GM21515 (cell line): ENCODE results near the gene FOXF2.

ENCODE experiments used
- ATAC-seq: cut with Tn5 transposase; IDR thresholded peaks from one replicate; pipeline ENCODE4 v1.9.1; 2021; ENCODE audit not compliant: unreplicated experiment

FOXF2 gene

DNA sequence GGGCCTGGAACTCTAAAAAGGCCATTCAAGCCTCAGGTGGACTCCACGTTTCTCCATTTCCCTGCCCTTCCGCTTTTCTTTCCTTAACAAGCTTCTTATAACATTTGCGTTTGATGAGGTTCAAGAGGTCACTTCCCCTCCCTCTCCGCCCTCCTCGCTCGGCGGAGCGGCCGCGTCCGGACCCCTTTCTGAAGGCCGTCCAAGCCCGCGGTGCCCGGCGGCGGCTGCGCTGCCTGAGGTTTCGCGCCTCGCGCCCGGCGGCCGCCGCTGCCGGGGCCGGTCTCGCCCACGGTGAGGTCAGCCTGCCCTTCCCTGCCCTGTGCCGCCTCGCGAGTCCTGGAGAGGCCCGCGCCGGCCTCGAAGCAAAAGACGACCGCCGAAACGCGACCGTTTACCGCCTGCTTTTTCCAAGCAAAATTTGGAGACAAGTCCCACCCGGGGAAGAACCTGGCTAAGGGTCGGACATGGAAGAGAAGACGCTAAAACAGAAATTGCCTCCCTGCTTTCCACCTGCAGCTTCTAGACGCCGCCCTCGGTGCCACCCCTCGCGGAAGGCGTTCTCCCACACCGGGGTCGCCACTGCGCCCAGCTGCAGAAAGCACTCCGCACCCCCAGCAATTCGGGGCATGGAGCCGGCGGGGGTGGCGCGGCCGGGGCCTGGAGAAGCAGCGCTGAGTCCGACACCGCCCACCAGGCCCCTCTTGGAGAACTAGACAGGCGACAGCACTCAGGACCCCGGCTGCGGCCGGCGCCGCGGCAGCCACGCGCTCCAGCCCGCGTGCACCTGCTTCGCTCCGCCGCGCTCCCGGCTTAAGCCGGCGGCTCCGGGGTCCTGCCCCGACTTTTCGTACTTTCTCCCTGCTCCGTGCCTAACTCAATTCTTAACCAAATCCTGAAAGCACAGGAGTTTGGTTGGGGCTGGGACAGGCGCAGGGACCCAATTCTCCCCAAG is 11.0 kb upstream of the FOXF2 start:
- no peak for ATAC-seq

DNA sequence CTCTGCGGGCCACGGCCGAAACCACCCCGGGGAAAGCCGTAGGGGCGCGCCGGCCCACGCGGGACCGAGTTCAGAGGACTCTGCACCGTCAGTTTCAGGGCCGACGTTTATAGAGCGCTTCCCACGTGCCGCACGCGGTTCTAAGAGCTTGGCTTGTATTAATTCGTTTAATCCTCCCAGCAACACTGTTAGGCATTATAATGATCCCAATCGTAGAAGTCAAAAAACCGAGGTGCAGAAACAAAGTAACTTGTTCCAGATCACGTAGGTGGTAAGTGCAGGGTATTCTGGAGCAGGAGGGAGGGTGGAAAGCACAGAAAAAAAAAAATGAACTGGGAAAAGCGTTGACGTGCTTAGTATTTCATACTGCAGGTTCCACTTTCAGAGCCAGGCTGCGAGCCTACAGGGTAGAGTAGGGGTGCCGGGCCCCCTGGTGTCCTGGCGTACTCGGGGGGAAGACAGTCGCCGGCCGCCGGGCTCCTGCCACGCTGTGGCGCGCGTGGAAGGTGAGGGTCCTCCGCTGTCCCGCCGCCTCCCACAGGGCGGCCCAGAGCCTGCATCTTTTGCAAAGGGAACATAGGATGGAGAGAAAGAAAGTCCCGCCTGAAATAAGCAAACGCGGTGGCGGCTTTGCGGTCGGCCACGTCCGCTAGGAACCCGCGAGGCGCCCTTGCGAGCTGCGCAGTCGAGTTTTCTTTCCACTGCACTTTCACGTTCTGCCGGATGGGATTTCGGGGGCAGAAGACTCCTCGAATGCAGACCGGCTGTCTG is 10.2 kb upstream of the FOXF2 start:
- ATAC-seq: no peak

DNA sequence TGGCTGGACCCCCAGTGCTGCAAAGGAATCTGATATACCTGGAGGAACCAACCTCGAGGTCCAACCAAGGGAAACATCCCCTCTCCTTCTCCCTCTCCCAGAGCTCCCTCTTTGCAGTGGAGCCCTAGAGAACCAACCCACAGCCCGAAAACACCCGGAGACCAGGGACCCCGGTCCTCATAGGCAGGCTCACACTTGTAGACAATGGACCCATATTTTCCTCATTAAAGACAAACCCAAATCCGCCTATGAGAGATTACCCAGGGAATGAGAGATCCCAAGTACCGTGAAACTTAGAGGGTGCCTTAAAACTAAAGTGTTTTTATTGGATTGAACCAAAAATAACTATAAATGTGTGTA is 9.6 kb upstream of the FOXF2 start:
- ATAC-seq: no peak

GRCh38 chr6:1380625-1381427 is 8.6 kb upstream of the FOXF2 start:
- ATAC-seq: no peak

GRCh38 chr6:1381481-1382330 is 7.7 kb upstream of the FOXF2 start:
- no peak for ATAC-seq

DNA sequence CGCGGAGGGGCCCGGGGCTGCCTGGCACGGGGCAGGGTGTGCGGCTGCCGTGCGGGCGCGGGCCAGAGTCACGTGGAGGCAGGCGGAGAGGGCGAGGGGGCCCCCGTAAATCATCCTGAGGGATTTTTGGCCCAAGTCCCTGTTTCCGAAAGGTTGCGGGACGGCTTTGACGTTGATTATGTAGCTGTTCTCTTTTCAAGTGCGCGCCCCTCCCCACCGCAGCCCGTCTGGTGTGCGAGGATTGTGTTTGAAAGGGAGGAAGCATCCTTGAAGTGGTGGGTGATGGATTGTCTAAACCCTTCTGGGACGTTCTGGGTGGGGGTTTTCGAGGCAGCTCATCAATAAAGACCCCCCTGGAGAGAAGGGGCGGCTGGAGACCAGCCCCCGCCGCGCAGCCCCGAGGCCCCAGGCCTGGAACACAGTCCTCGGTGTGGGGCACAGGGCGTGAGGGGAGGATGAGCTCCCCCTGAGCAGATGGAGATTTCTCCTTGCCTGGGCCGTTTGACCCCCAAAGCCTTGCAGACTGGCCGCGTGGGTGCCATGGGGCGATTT is 7.0 kb upstream of the FOXF2 start:
- no peak for ATAC-seq

GRCh38 chr6:1382883-1383728 is 6.3 kb upstream of the FOXF2 start:
- no peak for ATAC-seq

GRCh38 chr6:1383729-1384548 is 5.4 kb upstream of the FOXF2 start:
- no peak for ATAC-seq

- no peak for ATAC-seq
These were observed 4.7 kb upstream of the FOXF2 start for GRCh38 chr6:1384549-1385128.

DNA sequence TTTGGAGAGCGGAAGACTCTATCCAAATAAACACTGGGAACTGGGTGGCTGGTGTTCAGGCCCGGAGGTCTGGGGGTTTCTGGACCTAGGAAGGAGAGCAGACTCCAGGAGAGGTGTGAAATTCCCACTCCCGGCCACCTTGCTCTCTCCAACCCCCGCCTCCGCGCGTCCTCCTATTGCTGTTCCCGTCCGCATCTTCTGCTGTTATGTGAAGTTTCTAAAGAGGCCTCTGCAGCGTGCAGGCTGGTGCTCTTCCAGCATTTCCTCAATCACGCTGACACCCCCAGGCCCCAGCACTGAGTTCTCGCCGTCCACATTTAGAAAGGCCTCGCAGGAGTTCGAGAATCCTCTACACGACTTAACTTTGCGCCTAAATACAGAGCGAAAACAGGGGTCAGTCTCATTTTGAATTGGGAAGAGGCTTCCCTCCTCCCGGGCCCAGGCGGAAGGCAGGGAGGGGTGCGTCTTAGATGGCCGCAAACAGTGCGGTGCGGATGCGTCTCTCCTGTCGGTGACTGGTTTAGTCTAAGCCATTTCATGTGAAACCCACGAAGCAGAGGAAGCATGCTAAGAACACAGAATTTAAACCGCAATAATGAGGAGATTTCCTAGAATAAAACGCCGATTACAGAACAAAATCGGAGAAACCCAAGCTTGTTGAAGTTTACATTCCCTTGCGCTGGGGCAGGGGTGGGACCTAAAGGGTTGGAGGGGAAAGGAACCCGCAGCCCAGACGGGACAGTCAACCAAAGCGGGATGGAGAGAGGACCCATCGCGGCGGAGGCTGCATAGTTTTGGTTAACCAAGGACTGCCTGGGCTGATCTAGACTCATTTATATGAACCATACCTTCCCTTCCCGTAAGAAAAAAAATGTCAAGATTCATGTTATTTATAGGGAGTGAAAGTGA is 4.0 kb upstream of the FOXF2 start:
- ATAC-seq: no peak

DNA sequence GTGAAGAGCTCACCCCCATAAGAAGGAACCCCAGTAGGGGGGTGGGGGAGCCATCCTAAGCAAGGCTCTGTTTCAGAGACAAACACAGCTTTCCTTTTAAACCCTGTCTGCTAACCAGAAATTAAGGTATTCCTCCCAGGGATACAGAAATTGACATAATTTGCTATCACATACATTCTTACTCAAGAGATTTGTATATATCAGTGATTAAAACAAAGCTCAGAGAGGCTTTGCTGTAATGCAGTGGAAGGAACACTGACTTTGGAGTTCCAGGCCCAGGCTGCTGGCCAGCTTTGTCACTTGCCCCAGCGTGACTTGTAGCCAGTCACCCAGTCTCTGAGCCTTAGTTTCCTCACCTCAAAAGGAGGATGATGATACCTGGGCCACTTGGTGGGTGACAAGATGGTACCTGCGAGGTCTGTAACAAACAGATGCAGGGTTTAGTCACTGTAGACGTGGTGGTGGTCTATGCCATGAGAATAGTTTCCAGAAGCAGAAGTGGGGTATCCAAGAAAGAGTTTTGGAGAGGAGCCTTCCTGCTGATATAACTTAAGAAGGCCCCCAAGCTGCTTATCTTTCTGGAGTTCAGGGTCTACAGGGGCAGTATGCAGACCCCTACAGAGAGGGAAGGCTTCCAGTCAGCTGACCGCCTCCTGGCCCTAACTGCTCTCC is 3.2 kb upstream of the FOXF2 start:
- ATAC-seq: no peak

DNA sequence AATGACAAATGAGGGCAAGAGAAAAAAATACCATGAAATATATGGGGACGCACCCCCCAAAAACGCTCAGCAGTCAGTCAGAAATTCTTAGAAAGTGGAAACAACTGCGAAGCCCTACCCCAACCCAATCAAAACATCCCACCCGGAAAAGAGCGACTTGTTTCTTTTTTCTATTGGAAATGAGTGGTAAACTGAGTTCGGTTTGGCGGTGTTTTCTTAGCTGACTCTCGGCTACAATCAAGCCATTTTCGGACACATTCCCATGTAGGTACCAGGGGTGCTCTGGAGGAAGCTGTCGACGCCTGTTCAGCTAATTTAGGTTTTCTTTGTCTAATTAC is 1.9 kb upstream of the FOXF2 start:
- no peak for ATAC-seq

GRCh38 chr6:1387876-1388629 is 1.3 kb upstream of the FOXF2 start:
- no peak for ATAC-seq

GRCh38 chr6:1388630-1389368 is 577 bp upstream of the FOXF2 start:
- ATAC-seq: no peak
